Caco-2 (cell line): Measurements from ENCODE around the gene KLHL9. TPM values are rescaled to one million over a fixed set of nuclear protein-coding genes. Genes with fewer than 3 reads are reported as not detected.

Experiments
- BruUV-seq: library from RNA; stranded (reverse); fragments of 400-500 nt; replicated peaks from 2 replicates; lab custom pipeline; 2021; lab: Mats Ljungman, UMichigan
- CTCF ChIA-PET: fragments of 300-600 bp; sonication (Branson Sonifier 250); formaldehyde crosslinking; loops from one replicate; lab custom pipeline; 2022; ENCODE audit warnings: antibody characterized with exemption; lab: Charles Lee
- POLR2A ChIA-PET: fragments of 300-600 bp; sonication (Branson Sonifier 250); formaldehyde crosslinking; loops from one replicate; lab custom pipeline; 2022; ENCODE audit warnings: antibody characterized with exemption; lab: Charles Lee
- DNase-seq, 2 experiments: peaks; one replicate each; pipeline versions ENCODE4 v3.0.0 to v3.0.0-alpha.2; 2020 to 2022
- H3K27me3 ChIP-seq: replicated peaks from 2 replicates; pipeline ENCODE4 v1.6.0; 2011; ENCODE audit warnings: low read length; ENCODE audit not compliant: control insufficient read depth, insufficient read depth
- H3K36me3 ChIP-seq: 2 replicates; pipeline ENCODE4 v1.5.1; 2011; ENCODE audit warnings: low read length; ENCODE audit not compliant: control insufficient read depth, insufficient read depth
- H3K4me1 ChIP-seq: fragments of 250-450 bp; sonication (Bioruptor Pico); 2 replicates; pipeline ENCODE4 v1.5.1; 2020; ENCODE audit warnings: mild to moderate bottlenecking
- H3K4me3 ChIP-seq: 2 replicates; pipeline ENCODE4 v1.5.1; 2011; ENCODE audit warnings: low read depth, mild to moderate bottlenecking, control low read depth, low read length
- H3K9me3 ChIP-seq: fragments of 250-450 bp; sonication (Bioruptor Pico); 2 replicates; pipeline ENCODE4 v1.5.1; 2020; ENCODE audit warnings: mild to moderate bottlenecking, moderate library complexity
- H3K27ac Mint-ChIP-seq: one replicate; pipeline ENCODE4 v1.8.0; 2022; ENCODE audit warnings: mixed read lengths; ENCODE audit not compliant: unreplicated experiment
- H3K27me3 Mint-ChIP-seq: one replicate; pipeline ENCODE4 v1.8.0; 2022; ENCODE audit warnings: mixed read lengths; ENCODE audit not compliant: insufficient read depth, unreplicated experiment
- H3K36me3 Mint-ChIP-seq: one replicate; pipeline ENCODE4 v1.8.0; 2022; ENCODE audit warnings: mild to moderate bottlenecking, mixed read lengths; ENCODE audit not compliant: insufficient read depth, unreplicated experiment
- H3K4me1 Mint-ChIP-seq: one replicate; pipeline ENCODE4 v1.8.0; 2022; ENCODE audit warnings: low read depth, mixed read lengths; ENCODE audit not compliant: unreplicated experiment
- H3K4me3 Mint-ChIP-seq: one replicate; pipeline ENCODE4 v1.8.0; 2022; ENCODE audit warnings: mild to moderate bottlenecking, moderate library complexity, mixed read lengths; ENCODE audit not compliant: unreplicated experiment
- H3K9me3 Mint-ChIP-seq: one replicate; pipeline ENCODE4 v1.8.0; 2022; ENCODE audit warnings: mixed read lengths; ENCODE audit not compliant: unreplicated experiment
- intact Hi-C: fragments of 100-400 bp; cut with micrococcal nuclease; formaldehyde crosslinking; loops from one replicate; pipeline ENCODE4 v1.10.0; 2022; ENCODE audit not compliant: unreplicated experiment
- total RNA-seq: library from RNA; stranded (reverse); gene quantifications from 2 replicates; pipeline ENCODE4 v1.2.3, GENCODE V29; 2022
- TF ChIP-seq, protein P1 (sequence below), 2 experiments: fragments of 200-600 bp in 1 of 2; IDR thresholded peaks; 1 replicate in 1 of 2; 2 replicates in 1 of 2; pipeline versions ENCODE4 v1.5.1 to v1.8.0; 2011 to 2022; ENCODE audit warnings: antibody characterized with exemption in 1 of 2, control low read depth in 1 of 2, inconsistent platforms in 1 of 2, low read depth in 1 of 2, low read length in 1 of 2, mild to moderate bottlenecking in 1 of 2, moderate library complexity in 1 of 2; ENCODE audit not compliant: insufficient read depth in 1 of 2, severe bottlenecking in 1 of 2, unreplicated experiment in 1 of 2

The KLHL9 gene
- total RNA-seq, 1 experiment from 2014 or later = 13.5 TPM

DNA sequence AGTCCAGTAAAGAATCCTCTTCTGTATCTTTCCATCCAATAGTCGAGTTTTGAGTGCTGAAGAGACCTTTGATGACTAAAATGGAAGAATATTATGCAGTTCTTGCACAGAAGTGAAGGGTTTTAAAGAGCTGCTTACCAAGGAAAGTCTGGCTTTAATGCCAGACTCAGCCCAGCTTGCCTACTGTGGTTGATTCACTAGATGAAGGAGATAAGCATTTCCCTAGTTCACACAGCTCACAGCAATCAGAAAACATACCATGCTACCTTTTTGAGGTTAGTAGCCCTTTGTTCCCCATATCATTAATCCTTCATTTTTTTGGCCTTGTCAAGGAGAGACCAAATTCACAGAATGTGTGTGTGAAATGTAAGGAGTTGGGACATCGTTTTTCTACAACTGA lies 45.4 kb downstream of the KLHL9 start:
- H3K36me3 ChIP-seq = no peaks in the 10 kb centered on the region
- POLR2A ChIA-PET = no interaction called here
- Mint-ChIP-seq H3K9me3 (no peaks in the 10 kb centered on the region), H3K27me3 (peaks cover 4% of the 10 kb centered on the region), H3K27ac (no peak overlapping the region), H3K4me1 (no peaks in the 10 kb centered on the region), H3K4me3 (no peak overlapping the region), H3K36me3 (no peaks in the 10 kb centered on the region)
- intact Hi-C loops = no loop called here
- CTCF ChIA-PET = no interaction called here
- no peaks in the 10 kb centered on the region for H3K4me1 ChIP-seq
- H3K9me3 ChIP-seq = no peaks in the 10 kb centered on the region
- BruUV-seq = no TSS peak
- TF ChIP-seq, protein P1, sequence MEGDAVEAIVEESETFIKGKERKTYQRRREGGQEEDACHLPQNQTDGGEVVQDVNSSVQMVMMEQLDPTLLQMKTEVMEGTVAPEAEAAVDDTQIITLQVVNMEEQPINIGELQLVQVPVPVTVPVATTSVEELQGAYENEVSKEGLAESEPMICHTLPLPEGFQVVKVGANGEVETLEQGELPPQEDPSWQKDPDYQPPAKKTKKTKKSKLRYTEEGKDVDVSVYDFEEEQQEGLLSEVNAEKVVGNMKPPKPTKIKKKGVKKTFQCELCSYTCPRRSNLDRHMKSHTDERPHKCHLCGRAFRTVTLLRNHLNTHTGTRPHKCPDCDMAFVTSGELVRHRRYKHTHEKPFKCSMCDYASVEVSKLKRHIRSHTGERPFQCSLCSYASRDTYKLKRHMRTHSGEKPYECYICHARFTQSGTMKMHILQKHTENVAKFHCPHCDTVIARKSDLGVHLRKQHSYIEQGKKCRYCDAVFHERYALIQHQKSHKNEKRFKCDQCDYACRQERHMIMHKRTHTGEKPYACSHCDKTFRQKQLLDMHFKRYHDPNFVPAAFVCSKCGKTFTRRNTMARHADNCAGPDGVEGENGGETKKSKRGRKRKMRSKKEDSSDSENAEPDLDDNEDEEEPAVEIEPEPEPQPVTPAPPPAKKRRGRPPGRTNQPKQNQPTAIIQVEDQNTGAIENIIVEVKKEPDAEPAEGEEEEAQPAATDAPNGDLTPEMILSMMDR (IDR thresholded peaks at IDR 0.05; ENCODE audit: insufficient read depth in 1 of 2, low read depth in 1 of 2, low read length in 1 of 2, severe bottlenecking in 1 of 2, unreplicated experiment in 1 of 2) = no peak
- no peak overlapping the region for H3K4me3 ChIP-seq
- no peaks in the 10 kb centered on the region for H3K27me3 ChIP-seq
- no peak for DNase-seq

DNA sequence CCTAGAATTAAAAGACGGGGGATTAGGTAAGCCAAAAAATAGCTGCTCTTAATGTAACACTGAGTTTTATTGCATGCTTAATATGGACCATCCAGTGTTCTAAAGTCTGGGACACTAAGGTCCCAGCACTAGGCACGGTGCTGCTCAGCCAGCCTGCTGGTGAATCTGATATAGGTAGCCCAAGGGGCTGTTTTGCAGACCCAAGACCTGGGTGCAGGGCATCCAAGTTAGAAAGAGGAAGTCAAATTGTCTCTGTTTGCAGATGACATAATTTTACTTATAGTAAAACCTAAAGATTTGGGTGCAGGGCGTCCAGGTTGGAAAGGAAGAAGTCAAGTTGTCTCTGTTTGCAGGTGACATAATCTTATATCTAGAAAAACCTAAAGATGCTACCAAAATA lies 47.9 kb downstream of the KLHL9 start:
- intact Hi-C loops = no loop called here
- Mint-ChIP-seq H3K9me3 (no peaks in the 10 kb centered on the region), H3K4me3 (no peak overlapping the region), H3K27me3 (peaks cover 4% of the 10 kb centered on the region), H3K4me1 (no peaks in the 10 kb centered on the region), H3K36me3 (no peaks in the 10 kb centered on the region), H3K27ac (no peak overlapping the region)
- Histone ChIP-seq H3K9me3 (no peaks in the 10 kb centered on the region), H3K27me3 (no peaks in the 10 kb centered on the region), H3K4me1 (no peaks in the 10 kb centered on the region), H3K36me3 (no peaks in the 10 kb centered on the region), H3K4me3 (no peak overlapping the region)
- TF ChIP-seq, protein P1 (IDR thresholded peaks at IDR 0.05; ENCODE audit: insufficient read depth in 1 of 2, low read depth in 1 of 2, low read length in 1 of 2, severe bottlenecking in 1 of 2, unreplicated experiment in 1 of 2) = no peak
- POLR2A ChIA-PET = no interaction called here
- no TSS peak for BruUV-seq
- CTCF ChIA-PET = no interaction called here
- no peak for DNase-seq

DNA sequence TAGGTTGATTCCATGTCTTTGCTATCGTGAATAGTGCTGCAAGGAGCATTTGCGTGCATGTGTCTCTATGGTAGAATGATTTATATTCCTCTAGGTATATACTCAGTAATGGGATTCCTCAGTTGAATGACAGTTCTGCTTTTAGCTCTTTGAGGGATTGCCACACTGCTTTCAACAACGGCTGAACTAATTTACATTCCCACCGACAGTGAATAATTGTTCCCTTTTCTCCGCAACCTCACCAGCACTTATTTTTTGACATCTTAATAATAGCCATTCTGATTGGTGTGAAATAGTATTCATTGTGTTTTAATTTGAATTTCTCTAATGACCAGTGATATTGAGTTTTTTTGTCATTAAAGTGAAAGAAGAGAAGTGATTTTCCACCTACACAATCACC lies 48.5 kb downstream of the KLHL9 start:
- Mint-ChIP-seq H3K36me3 (no peaks in the 10 kb centered on the region), H3K27ac (no peak overlapping the region), H3K9me3 (no peaks in the 10 kb centered on the region), H3K4me1 (no peaks in the 10 kb centered on the region), H3K27me3 (peaks cover 4% of the 10 kb centered on the region), H3K4me3 (no peak overlapping the region)
- TF ChIP-seq, protein P1 (IDR thresholded peaks at IDR 0.05; ENCODE audit: insufficient read depth in 1 of 2, low read depth in 1 of 2, low read length in 1 of 2, severe bottlenecking in 1 of 2, unreplicated experiment in 1 of 2) = no peak
- Histone ChIP-seq H3K4me1 (no peaks in the 10 kb centered on the region), H3K4me3 (no peak overlapping the region), H3K36me3 (no peaks in the 10 kb centered on the region), H3K27me3 (no peaks in the 10 kb centered on the region), H3K9me3 (no peaks in the 10 kb centered on the region)
- intact Hi-C loops = no loop called here
- POLR2A ChIA-PET = no interaction called here
- no peak for DNase-seq
- no TSS peak for BruUV-seq
- CTCF ChIA-PET = no interaction called here
